Mucosa of descending colon (tissue), 3 donors: Measurements from ENCODE around the gene AGFG2. TPM values are rescaled to one million over a fixed set of nuclear protein-coding genes. Genes with fewer than 3 reads are reported as not detected.

Experiments
- ATAC-seq: fragments of 200-7000 bp; cut with Tn5 transposase; one replicate; pipeline ENCODE4 v1.9.1; 2020; ENCODE audit warnings: mild to moderate bottlenecking, moderate library complexity
- DNase-seq, 3 donors: peaks; one replicate each; pipeline ENCODE4 v3.0.0-alpha.2; 2020
- H3K36me3 ChIP-seq: fragments of 200-600 bp; one replicate; pipeline ENCODE4 v1.8.0; 2021; ENCODE audit warnings: low read depth, mild to moderate bottlenecking
- H3K4me1 ChIP-seq: fragments of 200-600 bp; one replicate; pipeline ENCODE4 v1.8.0; 2021; ENCODE audit warnings: low read depth, mild to moderate bottlenecking
- H3K4me3 ChIP-seq: fragments of 200-600 bp; one replicate; pipeline ENCODE4 v1.8.0; 2021; ENCODE audit warnings: mild to moderate bottlenecking
- H3K9me3 ChIP-seq: fragments of 200-600 bp; one replicate; pipeline ENCODE4 v1.8.0; 2021; ENCODE audit warnings: mild to moderate bottlenecking
- intact Hi-C, 2 donors: fragments of 100-400 bp; cut with DNase I in 1 of 2; cut with micrococcal nuclease in 1 of 2; formaldehyde crosslinking; loops; one replicate each; pipeline versions ENCODE4 v1.11.0 to v1.11.1; 2022; cut with DNase I, micrococcal nuclease
- total RNA-seq, 3 donors: library from RNA; stranded (reverse); fragmentation: NEBNext Ultra II Directional in 2 of 3; extraction: Animal tissue kit (Norgen Biotek cat#: 25700) in 2 of 3; gene quantifications; one replicate each; pipeline versions ENCODE4 v1.2.1 to v1.2.4, GENCODE V29; 2021 to 2023
- TF ChIP-seq, protein P1 (sequence below): fragments of 200-600 bp; IDR thresholded peaks from one replicate; pipeline ENCODE4 v1.8.0; 2022; ENCODE audit warnings: antibody characterized with exemption, mild to moderate bottlenecking
- donor health status: DM: no; HTN: no; CAD: no; lungs with moderate emphysema.
- donor health status: DM: no; HTN: no; CAD: no.
- donor health status: DM: no; HTN: yes; CAD: no.

Gene AGFG2
- total RNA-seq, 3 donors from 2014 or later, result 56.5 to 113 (median 58.1) TPM

DNA sequence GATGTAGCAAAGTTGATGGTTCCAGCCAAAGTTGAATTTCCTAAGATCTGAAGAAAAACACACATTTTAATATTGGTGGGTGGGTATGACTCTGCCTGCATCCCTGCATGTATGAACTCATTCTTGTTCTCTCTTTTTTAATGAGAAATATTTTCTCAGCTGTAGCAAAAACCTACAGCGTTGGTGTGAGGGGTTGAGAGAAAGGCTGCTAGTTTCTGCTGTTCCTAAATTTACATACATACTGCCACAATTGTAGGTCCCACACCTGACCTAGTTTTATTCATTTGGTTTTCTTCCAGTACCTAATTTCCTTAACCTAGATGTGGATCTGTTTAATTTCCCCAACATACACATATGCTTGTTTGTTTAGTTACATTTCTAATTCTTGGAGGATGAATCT lies 4.6 kb downstream of the AGFG2 start:
- TF ChIP-seq, protein P1, sequence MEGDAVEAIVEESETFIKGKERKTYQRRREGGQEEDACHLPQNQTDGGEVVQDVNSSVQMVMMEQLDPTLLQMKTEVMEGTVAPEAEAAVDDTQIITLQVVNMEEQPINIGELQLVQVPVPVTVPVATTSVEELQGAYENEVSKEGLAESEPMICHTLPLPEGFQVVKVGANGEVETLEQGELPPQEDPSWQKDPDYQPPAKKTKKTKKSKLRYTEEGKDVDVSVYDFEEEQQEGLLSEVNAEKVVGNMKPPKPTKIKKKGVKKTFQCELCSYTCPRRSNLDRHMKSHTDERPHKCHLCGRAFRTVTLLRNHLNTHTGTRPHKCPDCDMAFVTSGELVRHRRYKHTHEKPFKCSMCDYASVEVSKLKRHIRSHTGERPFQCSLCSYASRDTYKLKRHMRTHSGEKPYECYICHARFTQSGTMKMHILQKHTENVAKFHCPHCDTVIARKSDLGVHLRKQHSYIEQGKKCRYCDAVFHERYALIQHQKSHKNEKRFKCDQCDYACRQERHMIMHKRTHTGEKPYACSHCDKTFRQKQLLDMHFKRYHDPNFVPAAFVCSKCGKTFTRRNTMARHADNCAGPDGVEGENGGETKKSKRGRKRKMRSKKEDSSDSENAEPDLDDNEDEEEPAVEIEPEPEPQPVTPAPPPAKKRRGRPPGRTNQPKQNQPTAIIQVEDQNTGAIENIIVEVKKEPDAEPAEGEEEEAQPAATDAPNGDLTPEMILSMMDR, result no peak
- no peak overlapping the region for H3K4me3 ChIP-seq
- intact Hi-C loops, result no loop called here
- ATAC-seq (no peak), DNase-seq (no peak)
- peaks cover 64% of the 10 kb centered on the region for H3K4me1 ChIP-seq
- no peaks in the 10 kb centered on the region for H3K36me3 ChIP-seq
- no peaks in the 10 kb centered on the region for H3K9me3 ChIP-seq

DNA sequence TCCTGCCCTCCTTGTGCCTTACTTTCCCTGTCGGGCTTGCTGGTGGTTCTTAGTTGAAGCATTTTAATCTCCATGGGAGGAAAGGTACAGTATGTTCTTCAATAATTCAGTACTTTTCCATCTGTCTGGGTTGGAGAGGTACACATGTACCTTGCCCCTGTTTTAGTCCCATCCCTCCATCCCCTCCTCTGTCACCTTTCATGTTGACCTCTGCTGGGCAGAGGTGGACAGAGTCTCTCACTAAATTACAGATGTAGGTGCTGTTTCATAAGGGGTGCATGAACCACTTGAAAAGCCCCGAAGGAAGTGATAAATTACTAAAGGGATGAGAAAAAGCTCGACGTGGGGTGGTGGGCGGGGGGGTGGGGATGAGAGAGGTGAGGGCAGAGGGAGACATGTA lies 5.4 kb downstream of the AGFG2 start:
- H3K4me1 ChIP-seq, result peaks cover 62% of the 10 kb centered on the region
- no peak overlapping the region for H3K4me3 ChIP-seq
- DNase-seq (peak in 2 of 3 donors; percentile 4 to 23), ATAC-seq (no peak)
- TF ChIP-seq, protein P1, result no peak
- no peaks in the 10 kb centered on the region for H3K9me3 ChIP-seq
- intact Hi-C loops, result no loop called here
- H3K36me3 ChIP-seq, result no peaks in the 10 kb centered on the region

DNA sequence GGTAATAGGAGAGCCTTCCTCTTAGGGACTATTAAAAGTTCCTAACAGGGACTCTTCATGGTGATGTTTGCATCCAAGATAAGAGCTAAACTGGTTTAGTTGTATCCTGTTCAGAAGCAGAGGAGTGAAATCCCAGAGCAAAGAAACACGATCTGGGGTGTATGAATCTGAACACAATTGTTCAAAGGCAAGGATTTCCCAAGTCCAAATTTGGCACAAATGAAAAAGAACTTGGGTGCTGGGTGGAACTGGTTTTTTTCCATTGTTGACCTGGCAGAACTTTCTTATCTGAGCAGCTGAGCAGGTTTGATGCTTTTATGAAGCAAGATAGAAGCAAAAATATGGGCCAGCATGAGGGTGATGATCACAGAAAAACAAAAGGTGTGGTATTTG lies 6.0 kb downstream of the AGFG2 start:
- ATAC-seq, result no peak
- Histone ChIP-seq H3K4me1 (peaks cover 62% of the 10 kb centered on the region), H3K4me3 (no peak overlapping the region), H3K36me3 (no peaks in the 10 kb centered on the region), H3K9me3 (no peaks in the 10 kb centered on the region)
- intact Hi-C loops, result no loop called here
- TF ChIP-seq, protein P1, result no peak
- peak in 1 of 3 donors; percentile 23 for DNase-seq

DNA sequence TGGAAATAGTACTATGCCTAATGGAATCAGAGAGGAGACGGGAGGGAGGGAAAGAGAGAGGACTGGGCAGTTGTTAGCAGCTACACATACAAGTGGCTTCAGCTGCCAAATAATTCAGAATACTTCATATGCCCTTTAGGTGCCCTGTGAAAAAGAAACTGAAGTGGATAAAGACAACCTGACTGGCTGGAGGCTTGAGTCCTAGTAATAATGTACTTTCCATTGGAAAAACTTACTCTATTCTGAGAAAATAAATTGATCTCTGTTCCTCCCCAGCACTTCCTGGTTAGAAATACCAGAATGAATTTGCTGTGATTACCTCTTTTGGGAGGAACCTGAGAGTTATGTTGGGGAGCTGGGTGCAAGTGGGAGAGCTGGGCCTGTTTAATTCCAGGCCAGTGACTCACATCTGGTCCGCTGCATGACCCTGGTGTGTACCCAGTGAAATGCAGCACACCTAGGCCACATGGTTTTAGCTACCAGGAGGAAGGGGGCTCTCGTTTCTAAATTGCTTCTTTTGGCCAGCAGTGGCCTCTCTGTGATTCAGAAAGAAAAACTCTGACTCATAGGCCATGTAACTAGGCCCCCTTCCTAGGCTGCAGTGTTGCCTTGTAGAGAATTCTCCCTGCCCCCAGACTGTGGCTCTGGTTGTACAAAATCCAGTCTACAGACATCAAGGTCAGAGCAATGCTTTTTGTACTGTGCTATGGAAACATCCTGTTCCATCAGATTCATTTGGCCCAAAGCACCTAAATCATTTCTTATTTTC lies 6.5 kb downstream of the AGFG2 start:
- DNase-seq (peak in 1 of 3 donors; percentile 39), ATAC-seq (peak; percentile 57)
- intact Hi-C loops, result no loop called here
- Histone ChIP-seq H3K4me1 (peaks cover 58% of the 10 kb centered on the region), H3K9me3 (no peaks in the 10 kb centered on the region), H3K36me3 (no peaks in the 10 kb centered on the region), H3K4me3 (no peak overlapping the region)
- TF ChIP-seq, protein P1, result no peak

DNA sequence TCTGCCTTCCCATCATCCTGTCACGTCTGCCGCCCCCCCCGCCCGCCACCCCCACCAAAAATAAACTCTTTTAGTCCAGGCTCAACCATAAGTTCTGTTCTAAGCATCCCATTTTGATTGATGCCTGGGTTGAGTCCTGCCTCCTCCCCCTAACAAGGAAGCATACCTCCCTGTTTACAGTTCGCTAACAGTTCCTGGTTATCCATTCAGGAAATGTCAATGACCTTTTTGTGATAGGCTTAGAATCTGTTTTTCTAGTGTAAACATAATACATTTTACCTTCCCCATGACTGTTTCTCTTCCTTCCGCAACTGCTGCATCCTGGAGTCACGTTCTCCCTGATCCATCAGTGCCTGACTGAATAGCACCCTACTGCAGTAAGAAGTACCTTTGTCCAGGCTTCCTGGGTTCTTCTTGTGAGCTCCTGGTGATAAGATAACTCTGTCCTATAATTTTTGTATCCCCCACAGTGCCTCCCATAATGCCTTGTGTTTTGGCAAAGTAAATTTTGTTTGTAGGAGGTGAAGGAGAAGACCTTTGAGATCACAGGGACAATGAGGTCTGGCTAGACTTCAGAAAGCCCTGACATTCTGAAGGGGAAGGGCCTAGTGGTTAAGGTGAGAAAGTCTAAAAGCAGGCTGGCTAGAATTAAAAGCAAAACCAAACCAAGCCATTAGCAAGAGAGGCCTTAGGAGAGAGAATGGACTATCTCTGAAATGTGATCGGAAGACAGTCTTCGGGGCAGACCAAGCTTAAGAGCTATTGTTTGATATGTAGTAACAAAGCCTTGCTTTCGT lies 7.3 kb downstream of the AGFG2 start:
- intact Hi-C loops, result no loop called here
- TF ChIP-seq, protein P1, result no peak
- H3K4me3 ChIP-seq, result no peak overlapping the region
- peaks cover 51% of the 10 kb centered on the region for H3K4me1 ChIP-seq
- DNase-seq (peak in 1 of 3 donors; percentile 66), ATAC-seq (peak; percentile 85)
- H3K36me3 ChIP-seq, result no peaks in the 10 kb centered on the region
- no peaks in the 10 kb centered on the region for H3K9me3 ChIP-seq
